ENCODE measurements around the gene PCGF3. TPM values are rescaled to one million over a fixed set of nuclear protein-coding genes. Genes with fewer than 3 reads are reported as not detected.
"Not testable (repeated sequence)": the region's sequence is repeated elsewhere in the genome, so short reads cannot be mapped to it uniquely, and the experiment has no call there.

PCGF3 gene
- total RNA-seq, 1 donor, result 43.1 TPM

DNA sequence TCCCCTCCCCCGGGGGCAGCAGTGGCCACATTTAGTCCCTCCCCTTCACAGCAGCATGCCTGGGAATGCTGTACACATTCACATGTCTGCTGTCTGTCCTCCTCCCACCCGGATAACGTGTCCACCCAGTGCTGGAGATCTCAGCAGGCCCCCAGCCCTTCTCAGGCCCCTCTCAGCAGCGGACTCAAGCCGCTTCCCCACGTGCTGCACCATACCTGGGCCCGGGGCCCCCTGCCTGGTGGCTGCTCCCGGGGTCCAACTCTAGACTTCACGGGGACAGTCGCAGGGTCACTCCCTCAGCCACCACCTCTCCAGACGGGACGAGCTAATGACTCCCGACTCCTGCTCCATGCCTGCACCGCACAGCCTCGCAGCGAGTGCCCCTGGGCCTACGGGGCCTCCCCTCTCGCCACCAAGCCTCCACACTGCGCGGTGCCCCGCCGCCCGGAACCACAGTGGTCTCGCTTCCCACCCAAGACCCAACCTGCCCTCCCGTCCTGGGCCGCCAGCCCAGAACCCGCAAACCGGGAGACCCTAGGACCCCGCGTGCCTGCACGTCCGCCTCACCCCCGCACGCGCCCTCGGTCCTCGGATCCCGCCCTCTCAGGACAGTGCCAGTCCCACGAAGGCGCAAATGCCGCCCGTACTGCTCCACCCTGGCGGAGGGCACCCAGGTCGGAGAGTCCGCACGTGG lies 1.3 kb upstream of the PCGF3 start:
- TF ChIP-seq, protein P1, sequence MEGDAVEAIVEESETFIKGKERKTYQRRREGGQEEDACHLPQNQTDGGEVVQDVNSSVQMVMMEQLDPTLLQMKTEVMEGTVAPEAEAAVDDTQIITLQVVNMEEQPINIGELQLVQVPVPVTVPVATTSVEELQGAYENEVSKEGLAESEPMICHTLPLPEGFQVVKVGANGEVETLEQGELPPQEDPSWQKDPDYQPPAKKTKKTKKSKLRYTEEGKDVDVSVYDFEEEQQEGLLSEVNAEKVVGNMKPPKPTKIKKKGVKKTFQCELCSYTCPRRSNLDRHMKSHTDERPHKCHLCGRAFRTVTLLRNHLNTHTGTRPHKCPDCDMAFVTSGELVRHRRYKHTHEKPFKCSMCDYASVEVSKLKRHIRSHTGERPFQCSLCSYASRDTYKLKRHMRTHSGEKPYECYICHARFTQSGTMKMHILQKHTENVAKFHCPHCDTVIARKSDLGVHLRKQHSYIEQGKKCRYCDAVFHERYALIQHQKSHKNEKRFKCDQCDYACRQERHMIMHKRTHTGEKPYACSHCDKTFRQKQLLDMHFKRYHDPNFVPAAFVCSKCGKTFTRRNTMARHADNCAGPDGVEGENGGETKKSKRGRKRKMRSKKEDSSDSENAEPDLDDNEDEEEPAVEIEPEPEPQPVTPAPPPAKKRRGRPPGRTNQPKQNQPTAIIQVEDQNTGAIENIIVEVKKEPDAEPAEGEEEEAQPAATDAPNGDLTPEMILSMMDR (IDR thresholded peaks at IDR 0.05; ENCODE audit: extremely low read depth, low read depth, low read length), result no peak
- no peak overlapping the region for H3K27ac ChIP-seq (ENCODE audit: low read depth, low read length)
- peaks cover 10% of the 10 kb centered on the region for H3K4me1 ChIP-seq (ENCODE audit: insufficient read depth, low read length)
- no peaks in the 10 kb centered on the region for H3K27me3 ChIP-seq (ENCODE audit: insufficient read depth, low read length)
- DNase-seq (ENCODE audit: insufficient read length, low spot score, missing footprints), result no peak
- no peaks in the 10 kb centered on the region for H3K9me3 ChIP-seq (ENCODE audit: low read depth, low read length)
- H3K79me2 ChIP-seq (ENCODE audit: insufficient read depth, low read length), result peaks cover 34% of the 10 kb centered on the region
- H3K36me3 ChIP-seq (ENCODE audit: insufficient read depth, low read length), result peaks cover under 1% of the 10 kb centered on the region
- H3K4me3 ChIP-seq (ENCODE audit: insufficient read depth, low read length), result no peak overlapping the region
- H2AFZ ChIP-seq (ENCODE audit: low read length), result no peak overlapping the region
- H3K4me2 ChIP-seq (ENCODE audit: insufficient read depth, low read length), result no peak overlapping the region
- H4K20me1 ChIP-seq (ENCODE audit: insufficient read depth, low read length), result peaks cover 20% of the 10 kb centered on the region

DNA sequence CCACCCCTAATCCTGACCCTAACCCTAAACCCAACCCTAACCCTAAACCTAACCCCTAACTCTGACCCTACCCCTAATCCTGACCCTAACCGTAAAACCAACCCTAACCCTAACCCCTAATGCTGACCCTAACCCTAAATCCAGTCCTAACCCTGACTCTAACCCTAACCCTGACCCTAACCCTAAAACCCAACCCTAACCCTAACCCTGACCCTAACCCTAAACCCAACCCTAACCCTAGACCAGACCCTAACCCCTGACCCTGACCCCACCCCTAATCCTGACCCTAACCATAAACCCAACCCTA lies 708 bp upstream of the PCGF3 start:
- H3K9me3 ChIP-seq (ENCODE audit: low read depth, low read length), result no peaks in the 10 kb centered on the region
- H3K36me3 ChIP-seq (ENCODE audit: insufficient read depth, low read length), result peaks cover 5% of the 10 kb centered on the region
- no peak overlapping the region for H2AFZ ChIP-seq (ENCODE audit: low read length)
- H3K27ac ChIP-seq (ENCODE audit: low read depth, low read length), result no peak overlapping the region
- TF ChIP-seq, protein P1 (IDR thresholded peaks at IDR 0.05; ENCODE audit: extremely low read depth, low read depth, low read length), result no peak
- no peak for DNase-seq (ENCODE audit: insufficient read length, low spot score, missing footprints)
- H3K27me3 ChIP-seq (ENCODE audit: insufficient read depth, low read length), result no peaks in the 10 kb centered on the region
- peaks cover 13% of the 10 kb centered on the region for H3K4me1 ChIP-seq (ENCODE audit: insufficient read depth, low read length)
- H3K4me3 ChIP-seq (ENCODE audit: insufficient read depth, low read length), result peak overlapping the region; percentile 90
- peaks cover 26% of the 10 kb centered on the region for H4K20me1 ChIP-seq (ENCODE audit: insufficient read depth, low read length)
- peaks cover 40% of the 10 kb centered on the region for H3K79me2 ChIP-seq (ENCODE audit: insufficient read depth, low read length)
- peak overlapping the region; percentile 92 for H3K4me2 ChIP-seq (ENCODE audit: insufficient read depth, low read length)

DNA sequence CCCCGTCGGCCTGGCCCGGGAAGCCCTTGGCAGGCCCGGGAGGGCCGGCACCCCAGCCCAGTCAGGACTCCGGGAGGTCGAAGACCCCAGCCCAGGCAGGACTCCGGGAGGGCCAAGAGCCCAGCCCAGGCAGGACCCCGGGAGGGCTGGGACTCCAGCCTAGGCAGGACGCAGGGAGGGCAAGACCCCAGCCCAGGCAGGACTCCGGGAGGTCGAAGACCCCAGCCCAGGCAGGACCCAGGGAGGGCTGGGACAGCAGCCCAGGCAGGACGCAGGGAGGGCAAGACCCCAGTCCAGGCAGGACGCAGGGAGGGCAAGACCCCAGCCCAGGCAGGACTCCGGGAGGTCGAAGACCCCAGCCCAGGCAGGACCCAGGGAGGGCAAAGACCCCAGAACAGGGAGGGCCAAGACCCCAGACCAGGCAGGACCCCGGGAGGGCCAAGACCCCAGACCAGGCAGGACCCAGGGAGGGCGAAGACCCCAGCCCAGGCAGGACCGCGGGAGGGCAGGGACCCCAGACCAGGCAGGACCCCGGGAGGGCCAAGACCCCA lies 526 bp downstream of the PCGF3 start:
- Histone ChIP-seq H3K4me2 (ENCODE audit: insufficient read depth, low read length) (peak overlapping the region; percentile 85), H3K79me2 (ENCODE audit: insufficient read depth, low read length) (peaks cover 52% of the 10 kb centered on the region), H3K4me1 (ENCODE audit: insufficient read depth, low read length) (peaks cover 13% of the 10 kb centered on the region), H3K27ac (ENCODE audit: low read depth, low read length) (peak overlapping the region; percentile 86), H4K20me1 (ENCODE audit: insufficient read depth, low read length) (peaks cover 38% of the 10 kb centered on the region), H3K4me3 (ENCODE audit: insufficient read depth, low read length) (peak overlapping the region; percentile 90)
- H3K36me3 ChIP-seq (ENCODE audit: insufficient read depth, low read length); H3K27me3 ChIP-seq (ENCODE audit: insufficient read depth, low read length); H2AFZ ChIP-seq (ENCODE audit: low read length); H3K9me3 ChIP-seq (ENCODE audit: low read depth, low read length); DNase-seq (ENCODE audit: insufficient read length, low spot score, missing footprints): not testable (repeated sequence)

DNA sequence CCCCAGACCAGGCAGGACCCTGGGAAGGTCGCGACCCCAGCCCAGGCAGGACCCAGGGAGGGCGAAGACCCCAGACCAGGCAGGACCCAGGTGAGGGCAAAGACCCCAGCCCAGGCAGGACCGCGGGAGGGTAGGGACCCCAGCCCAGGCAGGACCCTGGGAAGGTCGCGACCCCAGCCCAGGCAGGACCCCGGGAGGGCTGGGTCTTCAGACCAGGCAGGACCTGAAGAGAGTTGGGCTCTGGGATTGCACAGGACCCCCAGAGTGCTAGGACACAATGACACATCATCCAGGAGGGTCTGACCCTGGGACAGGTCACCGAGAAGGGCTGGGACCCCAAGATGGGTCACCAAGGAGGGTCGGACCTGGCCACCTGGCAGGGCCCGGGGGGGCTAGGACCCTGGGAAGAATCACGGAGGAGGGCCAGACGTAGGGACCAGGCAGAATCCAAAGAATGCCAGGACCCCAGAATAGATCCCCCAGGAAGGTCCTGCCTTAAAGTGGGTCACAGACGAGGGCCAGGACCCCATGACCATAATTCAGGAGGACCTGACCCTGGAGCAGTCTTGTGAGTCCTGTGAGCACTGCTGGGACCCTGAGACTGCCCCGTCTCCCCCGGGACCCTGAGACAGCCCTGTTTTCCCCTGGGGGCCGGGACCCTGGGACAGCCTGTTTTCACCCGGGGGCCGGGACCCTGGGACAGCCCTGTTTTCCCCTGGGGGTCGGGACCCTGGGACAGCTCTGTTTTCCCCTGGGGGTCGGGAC lies 1.4 kb downstream of the PCGF3 start:
- Histone ChIP-seq H3K4me2 (ENCODE audit: insufficient read depth, low read length) (peak overlapping the region; percentile 85), H3K9me3 (ENCODE audit: low read depth, low read length) (no peaks in the 10 kb centered on the region), H3K4me1 (ENCODE audit: insufficient read depth, low read length) (peaks cover 13% of the 10 kb centered on the region), H2AFZ (ENCODE audit: low read length) (no peak overlapping the region), H3K79me2 (ENCODE audit: insufficient read depth, low read length) (peaks cover 56% of the 10 kb centered on the region), H3K4me3 (ENCODE audit: insufficient read depth, low read length) (peak overlapping the region; percentile 67), H3K27ac (ENCODE audit: low read depth, low read length) (peak overlapping the region; percentile 41), H3K36me3 (ENCODE audit: insufficient read depth, low read length) (peaks cover 5% of the 10 kb centered on the region), H4K20me1 (ENCODE audit: insufficient read depth, low read length) (peaks cover 38% of the 10 kb centered on the region), H3K27me3 (ENCODE audit: insufficient read depth, low read length) (no peaks in the 10 kb centered on the region)
- DNase-seq (ENCODE audit: insufficient read length, low spot score, missing footprints), result no peak
- TF ChIP-seq, protein P1 (IDR thresholded peaks at IDR 0.05; ENCODE audit: extremely low read depth, low read depth, low read length), result no peak

Measured in osteoblast (primary cell).